ENCODE results near the gene SPINT2. TPM values are rescaled to one million over a fixed set of nuclear protein-coding genes. Genes with fewer than 3 reads are reported as not detected.
"Not testable (repeated sequence)": the region's sequence is repeated elsewhere in the genome, so short reads cannot be mapped to it uniquely, and the experiment has no call there.

SPINT2 gene
- total and polyA plus RNA-seq, 11 donors: 3.5 to 27.7 (median 14.6) TPM

DNA sequence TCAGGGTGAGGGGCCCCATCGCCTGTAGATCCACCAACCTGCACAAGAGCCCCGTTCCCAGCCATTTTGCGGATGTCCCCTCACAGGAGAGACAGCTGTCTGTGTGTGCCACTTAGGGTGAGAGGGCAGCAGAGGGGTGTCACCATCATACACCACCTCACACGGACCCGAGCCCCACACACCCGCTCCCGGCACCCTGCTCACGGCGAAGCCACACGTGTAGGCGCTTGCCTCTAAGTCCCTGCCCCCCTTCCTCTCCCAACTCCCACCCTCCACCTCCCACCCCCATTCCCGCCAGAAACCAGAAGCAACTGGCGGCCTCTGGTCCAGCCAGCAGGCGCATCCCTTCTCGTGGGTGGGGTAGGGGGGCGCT is 36.4 kb upstream of the SPINT2 start:
- WGBS, 4 donors: 16 to 28% (median 25%) methylated on average over 7 to 16 of the region's 16 CpGs
- TF ChIP-seq POLR2A (IDR thresholded peaks at IDR 0.05) (no peak), CTCF (IDR thresholded peaks at IDR 0.05) (no peak)
- Histone ChIP-seq H3K4me1 (peaks cover 7 to 25% (median 18%) of the 10 kb centered on the region in 12 donors), H3K9me3 (no peaks in the 10 kb centered on the region), H3K36me3 (no peaks in the 10 kb centered on the region), H3K4me3 (peak overlapping the region in 4 of 12 donors; percentile 25 to 44 (median 32)), H3K27me3 (peaks cover 17 to 80% (median 45%) of the 10 kb centered on the region in 9 donors), H3K27ac (no peak overlapping the region)
- ATAC-seq: no peak
- intact Hi-C loops (cut with DNase I): loop anchor here in 8 of 10 donors (5.0 to 10.0 kb wide), 7 partner anchors 81 to 333 kb away; partner anchors contain the start of genes SIPA1L3 (in 1 of the 8) and WDR87 (in 1 of the 8)
- no peak for DNase-seq

DNA sequence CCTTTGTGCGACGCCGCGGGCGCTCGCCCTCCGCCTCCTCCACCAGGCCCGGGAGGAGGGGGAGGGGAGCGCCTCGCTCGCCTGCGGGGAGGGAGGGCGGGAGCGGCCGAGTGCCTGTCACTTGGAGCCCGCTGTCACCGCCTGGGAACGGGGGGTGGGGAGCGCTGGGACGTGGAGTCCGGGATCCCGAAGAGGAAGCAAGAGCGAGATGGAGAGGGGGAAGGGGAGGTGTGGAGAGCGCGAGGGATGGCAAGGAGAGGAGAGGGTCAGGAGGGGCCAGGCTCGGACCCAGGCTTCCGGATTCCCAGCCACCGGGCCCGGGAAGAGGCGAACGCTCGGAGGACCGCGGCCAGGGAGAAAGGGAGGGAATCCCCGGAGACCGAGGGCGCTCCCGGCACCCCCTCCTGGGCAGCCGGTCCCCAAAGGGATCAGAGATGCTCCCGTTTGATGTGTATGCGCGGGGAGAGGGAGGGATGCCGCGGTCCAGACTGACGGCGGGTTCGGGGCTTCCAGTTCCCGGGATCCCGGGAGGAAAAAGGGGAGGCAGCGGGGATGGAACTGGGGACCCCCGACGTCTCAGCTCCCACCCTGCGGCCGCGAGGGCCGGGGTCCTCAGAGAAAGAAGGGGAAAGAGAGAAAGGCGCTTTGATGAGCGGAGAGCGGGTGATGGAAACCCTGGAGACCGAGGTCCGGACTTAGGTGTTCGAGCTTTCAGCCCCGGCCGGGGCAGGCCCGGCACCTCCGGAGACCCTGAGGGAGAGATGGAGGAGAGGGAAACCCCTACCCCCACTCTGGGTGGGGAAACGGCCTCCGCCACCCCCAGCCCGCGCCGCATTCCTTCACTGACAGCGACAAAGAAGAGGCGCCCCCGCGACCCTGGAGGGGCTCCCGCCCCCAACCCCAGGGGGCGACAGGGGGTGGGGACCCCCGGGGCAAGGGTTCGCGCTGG is 35.6 kb upstream of the SPINT2 start:
- Histone ChIP-seq H3K27me3 (peaks cover 16 to 73% (median 37%) of the 10 kb centered on the region in 9 donors), H3K4me1 (peaks cover 7 to 22% (median 15%) of the 10 kb centered on the region in 12 donors), H3K36me3 (no peaks in the 10 kb centered on the region), H3K9me3 (no peaks in the 10 kb centered on the region), H3K27ac (no peak overlapping the region), H3K4me3 (peak overlapping the region in 11 of 12 donors; percentile 7 to 44 (median 26))
- DNase-seq (peak in 1 of 5 donors; percentile 51), ATAC-seq (no peak)
- 1% methylated on average over 60 to 80 of the region's 80 CpGs for WGBS, 4 donors
- TF ChIP-seq POLR2A (IDR thresholded peaks at IDR 0.05) (no peak), CTCF (IDR thresholded peaks at IDR 0.05) (no peak)
- intact Hi-C loops (cut with DNase I): loop anchor here in 8 of 10 donors (5.0 to 10.0 kb wide), 7 partner anchors 81 to 334 kb away; partner anchors contain the start of genes SIPA1L3 (in 1 of the 8) and WDR87 (in 1 of the 8)

DNA sequence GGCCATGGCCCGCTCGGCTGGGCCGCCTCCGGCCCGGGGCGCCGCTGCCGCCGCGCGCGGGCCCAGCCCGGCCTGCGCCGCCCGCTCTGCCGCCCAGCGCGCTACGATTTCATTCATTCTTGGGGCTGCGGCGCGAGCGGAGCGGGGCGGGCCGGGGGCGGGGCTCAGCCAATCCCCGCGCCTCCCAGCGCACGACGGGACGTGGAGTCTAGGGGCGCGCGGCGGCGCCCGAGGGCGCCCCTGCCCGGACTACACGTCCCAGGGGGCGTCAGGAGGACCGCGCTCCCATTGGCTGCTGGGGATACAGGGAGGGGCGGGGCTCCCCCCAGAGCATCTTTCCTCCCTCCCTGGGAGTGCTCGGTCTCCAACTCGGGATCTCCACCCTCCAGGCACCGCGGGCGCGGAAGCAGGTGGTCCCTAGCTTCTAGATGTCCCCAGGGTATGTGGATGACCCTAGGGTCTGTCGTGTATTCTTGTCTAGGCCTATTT is 34.7 kb upstream of the SPINT2 start:
- no peaks in the 10 kb centered on the region for H3K9me3 ChIP-seq
- H3K4me3 ChIP-seq: peak overlapping the region in 9 of 12 donors; percentile 17 to 44 (median 29)
- H3K27ac ChIP-seq: no peak overlapping the region
- peaks cover 15 to 64% (median 32%) of the 10 kb centered on the region in 9 donors for H3K27me3 ChIP-seq
- ATAC-seq: peak; percentile 78 to 96 (median 92)
- DNase-seq: peak; percentile 66 to 84 (median 80)
- intact Hi-C loops (cut with DNase I): loop anchor here (5.0 to 10.0 kb wide), 8 partner anchors 82 to 335 kb away; partner anchors contain the start of genes SIPA1L3 (in 3 of the 10) and WDR87 (in 3 of the 10)
- H3K4me1 ChIP-seq: peaks cover 7 to 14% (median 11%) of the 10 kb centered on the region in 12 donors
- peak in 2 of 12 donors; percentile 13 to 15 for TF ChIP-seq CTCF (IDR thresholded peaks at IDR 0.05)
- TF ChIP-seq POLR2A (IDR thresholded peaks at IDR 0.05): no peak
- H3K36me3 ChIP-seq: no peaks in the 10 kb centered on the region
- 0 to 4% (median 1%) methylated on average over 6 to 54 of the region's 54 CpGs for WGBS, 4 donors

DNA sequence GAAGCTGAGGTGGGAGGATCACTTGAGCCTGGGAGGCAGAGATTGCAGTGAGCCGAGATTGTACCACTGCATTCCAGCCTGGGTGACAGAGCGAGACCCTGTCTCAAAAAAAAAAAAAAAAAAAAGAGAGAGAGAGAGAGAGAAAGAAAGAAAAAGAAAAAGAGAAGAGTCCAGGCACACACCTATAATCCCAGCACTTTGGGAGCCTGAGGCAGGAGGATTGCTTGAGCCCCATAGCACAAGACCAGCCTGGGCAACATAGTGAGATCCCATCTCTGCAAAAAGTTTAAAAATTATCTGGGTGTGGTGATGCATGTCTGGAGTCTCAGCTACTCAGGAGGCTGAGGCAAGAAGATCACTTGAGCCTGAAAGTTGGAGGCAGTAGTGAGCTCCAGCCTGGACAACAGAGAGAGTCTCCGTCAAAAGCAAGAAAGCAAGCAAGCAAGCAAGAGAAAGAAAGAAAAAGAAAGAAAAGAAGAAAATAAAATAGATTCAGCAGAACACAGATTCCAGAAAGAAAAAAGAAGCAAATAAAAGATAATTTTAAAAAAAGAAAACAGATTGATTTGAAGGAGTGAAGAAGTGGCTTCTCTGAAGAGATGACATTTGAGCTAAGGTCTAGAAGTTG is 33.8 kb upstream of the SPINT2 start:
- not testable (repeated sequence) for H3K9me3 ChIP-seq, H3K36me3 ChIP-seq, DNase-seq, ATAC-seq, H3K27ac ChIP-seq, H3K4me3 ChIP-seq
- Histone ChIP-seq H3K4me1 (peaks cover 7 to 14% (median 11%) of the 10 kb centered on the region in 12 donors), H3K27me3 (peaks cover 15 to 54% (median 27%) of the 10 kb centered on the region in 9 donors)
- WGBS, 4 donors: 56 to 73% (median 71%) methylated on average over 3 of the region's 3 CpGs
- intact Hi-C loops (cut with DNase I): loop anchor here in 8 of 10 donors (5.0 to 10.0 kb wide), 6 partner anchors 86 to 333 kb away; partner anchors contain the start of genes SIPA1L3 (in 2 of the 8) and WDR87 (in 2 of the 8)
